Bronchial smooth muscle cell (primary cell): ENCODE data around the gene DPYSL4. TPM values are rescaled to one million over a fixed set of nuclear protein-coding genes. Genes with fewer than 3 reads are reported as not detected.

ENCODE experiments used
- total RNA-seq: library from RNA; depleted of rRNA; stranded (reverse); fragments of >200 nt; gene quantifications from 2 replicates; pipeline ENCODE4 v1.2.1, GENCODE V29; 2014

Gene DPYSL4
- total RNA-seq, result 2.4 and 2.7 TPM in 2 replicates

GRCh38 chr10:132186488-132187429 lies at the start of gene DPYSL4:
Gene DPYSL4 (plus strand): TSS chr10:132186948. CDS start chr10:132187064, 116 bp downstream.

Other genes with a start within 250 kb of the DPYSL4 start
- 31.5 and 41.1 TPM in 2 replicates for gene BNIP3, start 205.0 kb upstream of the DPYSL4 start, total RNA-seq
- gene JAKMIP3, start 121.0 kb upstream of the DPYSL4 start, total RNA-seq, result 0.16 and 0.26 TPM in 2 replicates
- 10.5 and 11.7 TPM in 2 replicates for gene STK32C, start 121.0 kb downstream of the DPYSL4 start, total RNA-seq
- 12.6 and 13.6 TPM in 2 replicates for gene LRRC27, start 145.2 kb downstream of the DPYSL4 start, total RNA-seq
- 6.5 and 9.6 TPM in 2 replicates for gene PWWP2B, start 210.3 kb downstream of the DPYSL4 start, total RNA-seq